H1 (cell line): Measurements from ENCODE around the gene ADAMTS4. TPM values are rescaled to one million over a fixed set of nuclear protein-coding genes. Genes with fewer than 3 reads are reported as not detected.

Experiments
- CTCF ChIA-PET: fragments of 300-600 bp; sonication (Branson Sonifier 250); formaldehyde crosslinking; loops from one replicate; lab custom pipeline; 2021; ENCODE audit not compliant: partially characterized antibody; lab: Charles Lee
- POLR2A ChIA-PET: fragments of 300-600 bp; sonication (Branson Sonifier 250); formaldehyde crosslinking; loops from one replicate; lab custom pipeline; 2021; ENCODE audit warnings: inconsistent platforms; ENCODE audit not compliant: partially characterized antibody; lab: Charles Lee
- DNase-seq, 2 experiments: peaks; one replicate each; pipeline versions ENCODE4 v3.0.0 to v3.0.0-alpha.2; 2010 to 2022; ENCODE audit warnings: low spot score in 2 of 2, low read depth in 1 of 2, mixed read lengths in 1 of 2
- FAIRE-seq: peaks from 2 replicates; lab custom pipeline; 2011; peaks lifted over from hg19 to GRCh38; lab: Jason Lieb, UNC
- H2AFZ ChIP-seq: 2 replicates; pipeline ENCODE4 v1.8.1; 2012; ENCODE audit warnings: low read length, inconsistent platforms
- H2AK5ac ChIP-seq: 2 replicates; pipeline ENCODE4 v1.6.1; 2013; ENCODE audit warnings: low read depth, low read length
- H2BK120ac ChIP-seq: replicated peaks from 2 replicates; pipeline ENCODE3; 2013; ENCODE audit warnings: low read depth, low read length, inconsistent platforms
- H2BK12ac ChIP-seq: 2 replicates; pipeline ENCODE4 v1.6.1; 2013; ENCODE audit warnings: low read depth, low read length
- H2BK15ac ChIP-seq: 2 replicates; pipeline ENCODE4 v1.6.1; 2013; ENCODE audit warnings: low read length
- H2BK20ac ChIP-seq: 2 replicates; pipeline ENCODE4 v1.6.1; 2013; ENCODE audit warnings: low read length
- H2BK5ac ChIP-seq: 2 replicates; pipeline ENCODE4 v1.6.1; 2013; ENCODE audit warnings: low read depth, low read length
- H3K14ac ChIP-seq: 2 replicates; pipeline ENCODE4 v1.6.1; 2013; ENCODE audit warnings: inconsistent platforms; ENCODE audit not compliant: insufficient read length
- H3K18ac ChIP-seq: 2 replicates; pipeline ENCODE4 v1.6.1; 2013; ENCODE audit warnings: low read length; ENCODE audit errors: extremely low read depth
- H3K23ac ChIP-seq: 2 replicates; pipeline ENCODE4 v1.6.1; 2013; ENCODE audit warnings: inconsistent platforms; ENCODE audit not compliant: insufficient read length
- H3K23me2 ChIP-seq: 2 replicates; pipeline ENCODE4 v1.6.1; 2013; ENCODE audit warnings: low read depth, low read length
- H3K27ac ChIP-seq: 2 replicates; pipeline ENCODE4 v1.6.1; 2011; ENCODE audit warnings: low read depth, low read length, inconsistent platforms
- H3K27me3 ChIP-seq, 4 experiments: replicated peaks in 1 of 4; 1 replicate in 1 of 4; 2 replicates in 3 of 4; pipeline versions ENCODE4 v1.6.1 to v1.8.1; 2011 to 2013; ENCODE audit warnings: low read length in 3 of 4, mild to moderate bottlenecking in 3 of 4, inconsistent platforms in 2 of 4, mixed read lengths in 2 of 4, moderate library complexity in 1 of 4; ENCODE audit not compliant: control insufficient read depth in 3 of 4, insufficient read depth in 3 of 4; ENCODE audit errors: extremely low read depth in 1 of 4
- H3K36me3 ChIP-seq, 4 experiments: 2 replicates each; pipeline versions ENCODE4 v1.6.1 to v1.8.1; 2011 to 2013; ENCODE audit warnings: mild to moderate bottlenecking in 4 of 4, low read length in 3 of 4, moderate library complexity in 2 of 4, control low read depth in 1 of 4, inconsistent platforms in 1 of 4; ENCODE audit not compliant: insufficient read depth in 4 of 4, control insufficient read depth in 2 of 4
- H3K4ac ChIP-seq: replicated peaks from 2 replicates; pipeline ENCODE3; 2013; ENCODE audit warnings: low read length, low read depth, mixed read lengths, inconsistent platforms; ENCODE audit not compliant: insufficient read length
- H3K4me1 ChIP-seq, 4 experiments: replicated peaks in 1 of 4; 1 replicate in 1 of 4; 2 replicates in 3 of 4; pipeline versions ENCODE4 v1.6.1 to v1.8.1; 2011 to 2013; ENCODE audit warnings: low read length in 3 of 4, inconsistent platforms in 2 of 4, mixed read lengths in 1 of 4; ENCODE audit not compliant: insufficient read depth in 4 of 4, control insufficient read depth in 3 of 4
- H3K4me2 ChIP-seq, 2 experiments: 2 replicates each; pipeline versions ENCODE4 v1.6.1 to v1.8.1; 2011 to 2013; ENCODE audit warnings: low read depth in 2 of 2, low read length in 2 of 2, control low read depth in 1 of 2, inconsistent platforms in 1 of 2, mild to moderate bottlenecking in 1 of 2; ENCODE audit not compliant: insufficient read depth in 1 of 2
- H3K4me3 ChIP-seq, 4 experiments: fragments of 200-600, 300-600 bp in 1 of 4; sonication (generic), shearing (Covaris generic), sonication (Bioruptor Twin) in 1 of 4; 2 replicates each; pipeline versions ENCODE4 v1.5.1 to v1.8.1; 2011 to 2016; ENCODE audit warnings: low read length in 4 of 4, low read depth in 3 of 4, control low read depth in 2 of 4, inconsistent platforms in 2 of 4, mild to moderate bottlenecking in 2 of 4, mixed read lengths in 1 of 4, moderate library complexity in 1 of 4; ENCODE audit not compliant: insufficient read depth in 2 of 4; ENCODE audit errors: extremely low read depth in 1 of 4
- H3K56ac ChIP-seq: replicated peaks from 2 replicates; pipeline ENCODE3; 2013; ENCODE audit warnings: low read depth, mild to moderate bottlenecking, mixed read lengths, low read length, inconsistent platforms; ENCODE audit not compliant: insufficient read length
- H3K79me1 ChIP-seq: 2 replicates; pipeline ENCODE4 v1.6.1; 2013; ENCODE audit warnings: low read depth, low read length, control low read depth
- H3K79me2 ChIP-seq, 2 experiments: 2 replicates each; pipeline versions ENCODE4 v1.6.1 to v1.8.1; 2012 to 2013; ENCODE audit warnings: low read length in 2 of 2, mild to moderate bottlenecking in 2 of 2, inconsistent platforms in 1 of 2; ENCODE audit not compliant: insufficient read depth in 2 of 2, control insufficient read depth in 1 of 2
- H3K9ac ChIP-seq, 4 experiments: replicated peaks in 1 of 4; 1 replicate in 1 of 4; 2 replicates in 3 of 4; pipeline versions ENCODE4 v1.6.1 to v1.8.1; 2011 to 2013; ENCODE audit warnings: low read depth in 3 of 4, low read length in 3 of 4, control low read depth in 2 of 4, mild to moderate bottlenecking in 2 of 4, moderate library complexity in 2 of 4, inconsistent platforms in 1 of 4; ENCODE audit errors: extremely low read depth in 1 of 4
- H3K9me3 ChIP-seq, 2 experiments: 2 replicates each; pipeline versions ENCODE4 v1.6.1 to v1.8.1; 2012 to 2013; ENCODE audit warnings: mild to moderate bottlenecking in 2 of 2, moderate library complexity in 2 of 2, control low read depth in 1 of 2, inconsistent platforms in 1 of 2, low read depth in 1 of 2, low read length in 1 of 2, mixed read lengths in 1 of 2; ENCODE audit not compliant: insufficient read depth in 2 of 2
- H4K20me1 ChIP-seq, 2 experiments: replicated peaks in 1 of 2; 2 replicates each; pipeline versions ENCODE3 to v1.8.1; 2011 to 2013; ENCODE audit warnings: inconsistent platforms in 2 of 2, low read length in 2 of 2, mild to moderate bottlenecking in 1 of 2; ENCODE audit not compliant: insufficient read depth in 2 of 2, control insufficient read depth in 1 of 2
- H4K5ac ChIP-seq: 2 replicates; pipeline ENCODE4 v1.6.1; 2013; ENCODE audit warnings: low read length, low read depth, mixed read lengths, inconsistent platforms; ENCODE audit not compliant: insufficient read length
- H4K8ac ChIP-seq: 2 replicates; pipeline ENCODE4 v1.8.0; 2013; ENCODE audit warnings: mild to moderate bottlenecking, moderate library complexity, low read length, inconsistent platforms; ENCODE audit not compliant: insufficient read depth; ENCODE audit errors: extremely low read depth
- H4K91ac ChIP-seq: replicated peaks from 2 replicates; pipeline ENCODE3; 2013; ENCODE audit warnings: low read length, mixed read lengths, inconsistent platforms; ENCODE audit not compliant: insufficient read length
- NRF1 ChIP-seq: IDR thresholded peaks from 2 replicates; pipeline ENCODE4 v1.6.1; 2011; ENCODE audit warnings: mild to moderate bottlenecking, low read depth, low read length, improper control_type of control experiment
- RAD21 ChIP-seq, 2 experiments: IDR thresholded peaks in 1 of 2; conservative IDR thresholded peaks in 1 of 2; 2 replicates each; pipeline ENCODE4 v1.6.1; 2011; ENCODE audit warnings: low read depth in 2 of 2, low read length in 2 of 2, improper control_type of control experiment in 1 of 2, inconsistent platforms in 1 of 2, mild to moderate bottlenecking in 1 of 2, moderate library complexity in 1 of 2
- SP4 ChIP-seq: IDR thresholded peaks from 2 replicates; pipeline ENCODE4 v1.6.1; 2012; ENCODE audit warnings: low read length, inconsistent platforms
- TBP ChIP-seq: IDR thresholded peaks from 2 replicates; pipeline ENCODE4 v1.6.1; 2011; ENCODE audit warnings: low read depth, low read length, improper control_type of control experiment
- WGBS, 2 experiments: shearing (Covaris generic) in 1 of 2; methylation state at CpG; one replicate each; pipeline versions ENCODE4 v1.1.6 to v1.1.7; 2013 to 2015; ENCODE audit warnings: low lambda C conversion rate in 2 of 2, mixed read lengths in 2 of 2, inconsistent platforms in 1 of 2, low coverage in 1 of 2, missing lambda C conversion rate in 1 of 2; ENCODE audit not compliant: insufficient replicate concordance in 2 of 2, insufficient coverage in 1 of 2, insufficient read length in 1 of 2; ENCODE audit errors: extremely low coverage in 1 of 2, missing lambda C conversion rate in 1 of 2; 5-methylcytosine and 5-hydroxymethylcytosine counted together
- polyA plus RNA-seq, 7 experiments: library from polyadenylated mRNA; depleted of rRNA in 3 of 7; stranded (reverse) in 5 of 7; unstranded in 2 of 7; fragments of >200 nt in 5 of 7; fragments of 200-250 nt in 2 of 7; gene quantifications; 1 replicate in 5 of 7; 2 replicates in 1 of 7; 4 replicates in 1 of 7; pipeline versions ENCODE4 v1.2.1 to v1.2.3, GENCODE V29; 2011 to 2013; ENCODE audit warnings: missing spikeins in 2 of 7, mixed read lengths in 2 of 7
- total RNA-seq: library from RNA; stranded (reverse); fragmentation: NEBNext Ultra II Directional; extraction: Animal tissue kit (Norgen Biotek cat#: 25700); gene quantifications from 2 replicates; pipeline ENCODE4 v1.2.1, GENCODE V29; 2021

ADAMTS4 gene
- total and polyA plus RNA-seq, 2 of the 8 experiments (the other 6 are each of a cell fraction or from before 2014, with no cell fraction given), result 4.6 to 7.2 TPM

DNA sequence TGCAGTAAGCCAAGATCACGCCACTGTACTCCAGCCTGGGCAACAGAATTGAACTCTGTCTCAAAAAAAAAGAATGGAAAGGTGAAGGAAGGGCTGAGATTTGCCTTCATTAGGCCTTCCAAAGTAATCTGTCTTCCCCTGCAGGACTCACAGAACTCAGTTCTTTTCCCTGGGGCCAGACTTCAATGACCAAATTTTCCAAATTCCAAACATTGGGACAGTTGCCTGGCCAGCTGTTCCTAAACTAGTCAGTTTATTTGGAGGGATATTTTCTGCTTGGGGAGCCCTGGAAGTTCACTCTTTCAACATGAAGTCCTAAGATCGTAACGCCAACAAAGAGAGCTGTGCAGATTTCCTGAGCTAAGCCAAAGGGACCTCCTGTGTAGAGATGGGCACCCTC is 61.0 kb downstream of the ADAMTS4 start:
- Histone ChIP-seq H3K4ac (no peak overlapping the region), H4K8ac (no peak overlapping the region), H4K5ac (no peak overlapping the region), H3K23me2 (peaks cover 4% of the 10 kb centered on the region), H4K20me1 (peaks cover 0 to 1% of the 10 kb centered on the region in 2 experiments), H4K91ac (no peak overlapping the region), H3K79me2 (peaks cover 0 to 10% of the 10 kb centered on the region in 2 experiments; a peak in 2 of 4 replicates), H3K4me3 (no peak overlapping the region), H2BK5ac (no peak overlapping the region), H3K4me2 (no peak overlapping the region), H3K27me3 (no peaks in the 10 kb centered on the region), H3K9ac (no peak overlapping the region), H3K79me1 (peaks cover 6% of the 10 kb centered on the region; the same call in 1 of the 2 replicates), H2AFZ (no peak overlapping the region), H3K27ac (no peak overlapping the region), H3K18ac (no peak overlapping the region), H3K14ac (no peak overlapping the region), H2BK120ac (no peak overlapping the region), H3K36me3 (no peaks in the 10 kb centered on the region; a peak in 1 of 8 replicates), H2BK15ac (no peak overlapping the region), H2BK12ac (no peak overlapping the region), H3K23ac (no peak overlapping the region), H2BK20ac (no peak overlapping the region), H2AK5ac (no peak overlapping the region), H3K56ac (no peak overlapping the region), H3K9me3 (no peaks in the 10 kb centered on the region), H3K4me1 (no peaks in the 10 kb centered on the region)
- 89% methylated on average over 3 of the region's 3 CpGs; no CpG with 5 or more reads in 1 of the 2 experiments for WGBS, 2 experiments
- FAIRE-seq (no peak), DNase-seq (no peak)
- POLR2A ChIA-PET, result interaction anchor here (0.7 to 9.6 kb wide), 5 partner anchors 10 to 63 kb away, joined by 3 to 130 read pairs (median 4); partner anchors contain the start of genes UFC1 and USP21
- CTCF ChIA-PET, result interaction anchor here (0.6 to 7.3 kb wide), 19 partner anchors 9 to 519 kb away, joined by 3 to 58 read pairs (median 4); partner anchors contain the start of genes ARHGAP30, ITLN2, KLHDC9 and PPOX
- TF ChIP-seq TBP, result no peak
- no peak for TF ChIP-seq RAD21 (IDR thresholded peaks at IDR 0.05 in 1 of 2, conservative IDR thresholded peaks at IDR 0.05 in 1 of 2; ENCODE audit: low read depth in 2 of 2, low read length in 2 of 2)
- no peak for TF ChIP-seq NRF1
- no peak for TF ChIP-seq SP4
- TF ChIP-seq, all 59 proteins: peak for 0
